NCI-H1694 treated with DMSO at 0.1 percent for 48 hours (cell line): Measurements from ENCODE around the gene DUSP7.

Experiments
- DNase-seq: peaks from one replicate; lab custom pipeline; 2025; lab: John Stamatoyannopoulos, UW

Gene DUSP7

GRCh38 chr3:52006017-52006819 is 50.2 kb downstream of the DUSP7 start:
- no peak for DNase-seq

DNA sequence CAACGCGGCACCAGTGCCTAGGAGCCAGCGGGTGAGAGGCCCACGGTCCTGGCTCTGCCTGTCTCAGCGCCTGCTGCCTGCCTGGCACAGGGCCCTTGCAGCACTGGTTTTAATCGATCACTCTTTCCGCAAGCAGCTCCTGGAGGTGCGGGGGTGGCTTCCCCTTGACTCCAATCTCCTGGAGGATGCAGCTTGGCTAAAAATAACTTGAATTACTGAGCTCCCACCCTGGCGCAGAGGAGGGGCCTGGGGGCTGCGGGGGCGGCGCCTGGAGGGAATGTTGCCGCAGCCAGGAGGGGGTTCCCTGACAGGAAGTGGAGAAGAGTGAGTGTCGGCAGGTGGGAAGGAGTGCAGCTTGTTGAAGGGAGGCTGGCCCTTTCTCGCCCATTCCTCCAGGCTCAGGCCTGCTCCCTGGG is 50.8 kb downstream of the DUSP7 start:
- DNase-seq = peak; percentile 10

DNA sequence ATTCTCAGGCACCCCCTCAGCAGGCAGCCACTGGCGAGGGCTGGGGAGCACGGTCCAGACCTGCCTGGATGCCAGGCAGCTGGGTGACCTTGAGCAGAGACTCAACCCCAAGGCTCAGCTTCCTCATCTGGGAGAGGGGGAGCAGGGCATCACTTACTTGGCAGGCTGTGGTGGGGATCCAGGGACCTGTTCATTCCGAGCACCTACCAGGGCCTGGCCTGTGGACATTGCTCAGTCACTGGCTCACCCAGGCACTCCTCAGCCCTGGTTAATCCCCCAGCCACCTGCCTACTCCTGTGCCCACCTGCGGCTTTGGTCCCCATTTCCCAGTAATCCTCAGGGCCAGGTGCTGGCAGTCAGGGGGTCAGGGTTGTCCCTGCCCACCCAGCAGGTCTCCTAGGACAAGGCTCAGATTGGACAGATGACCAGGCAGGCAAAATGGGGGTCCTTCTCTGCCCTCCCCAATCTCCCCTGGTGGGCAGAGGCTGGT is 51.4 kb downstream of the DUSP7 start:
- DNase-seq = no peak

DNA sequence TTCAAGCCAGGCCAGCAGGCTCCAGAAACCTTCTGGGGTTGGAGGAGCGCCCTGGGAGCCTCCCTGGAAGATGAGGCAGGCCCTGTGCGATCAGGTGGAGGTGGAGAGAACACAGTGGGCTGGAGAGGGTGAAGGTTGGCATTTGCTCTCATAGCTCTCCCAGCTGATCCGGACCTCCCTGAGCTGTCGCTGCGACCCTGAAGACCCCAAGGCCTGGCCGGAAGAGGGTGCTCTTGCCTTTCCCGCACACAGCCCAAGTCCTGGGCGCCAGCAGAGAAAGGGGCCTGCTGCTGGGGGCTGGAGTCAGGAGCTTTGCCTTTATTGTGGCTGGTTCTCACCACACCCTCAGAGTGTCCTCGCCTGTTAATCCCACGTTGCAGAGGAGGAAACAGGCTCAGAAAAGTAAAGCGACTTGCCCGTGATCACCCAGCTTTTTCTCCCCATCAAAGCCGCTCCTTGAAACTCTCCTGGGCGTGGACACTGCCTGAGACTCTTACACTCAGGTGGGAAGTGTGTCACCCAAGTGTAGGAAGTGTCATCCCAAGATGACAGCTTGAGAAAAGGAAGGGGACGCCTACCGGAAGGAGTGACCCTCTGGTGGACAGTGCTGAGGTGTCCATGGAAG is 52.1 kb downstream of the DUSP7 start:
- peak; percentile 28 for DNase-seq

DNA sequence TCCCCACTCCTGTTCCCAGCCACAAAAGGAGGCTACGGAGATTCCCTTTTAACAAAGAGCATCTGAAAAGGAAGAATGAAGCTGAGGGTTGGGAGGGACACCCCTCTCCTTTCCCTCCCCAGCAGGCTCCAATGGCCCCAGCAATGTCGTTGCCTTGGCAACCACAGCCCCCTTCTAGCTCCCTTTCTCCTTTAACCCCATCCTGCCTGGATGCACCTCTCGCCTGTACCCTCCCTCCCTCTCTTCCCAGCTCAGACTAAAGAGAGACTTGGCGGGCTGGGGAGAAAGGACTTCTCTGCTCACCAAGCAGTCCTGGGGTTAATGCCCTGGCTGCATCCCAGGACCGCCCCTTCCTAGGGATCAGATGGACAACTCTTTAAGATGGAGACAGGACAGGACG is 53.6 kb downstream of the DUSP7 start:
- no peak for DNase-seq

DNA sequence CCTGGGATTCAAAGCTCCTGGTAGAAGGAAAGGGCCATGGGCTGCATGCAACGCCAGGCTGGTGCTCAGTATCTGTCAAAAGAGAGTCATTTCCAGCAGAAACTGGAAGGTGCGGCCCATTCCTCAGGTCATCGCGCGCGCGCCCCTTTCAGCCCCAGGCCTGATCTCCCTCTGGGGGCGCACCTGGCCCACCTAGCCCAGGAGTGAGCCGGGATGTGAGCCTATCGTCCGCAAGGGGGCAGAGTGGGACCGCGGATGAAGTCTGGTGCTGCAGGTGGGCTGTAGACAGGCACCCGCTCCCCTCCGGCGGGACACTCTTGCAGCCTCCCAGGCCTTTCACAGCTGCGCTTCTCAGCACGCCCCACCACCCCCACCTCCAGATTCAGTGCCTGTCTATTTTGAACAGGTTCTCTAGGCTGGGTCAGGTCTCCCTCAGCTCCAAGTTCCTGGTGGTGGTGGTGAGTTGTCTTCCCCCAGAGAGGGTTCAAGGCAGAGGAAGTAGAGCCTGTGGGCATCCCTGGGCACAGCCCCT is 54.9 kb downstream of the DUSP7 start:
- DNase-seq = peak; percentile 17

DNA sequence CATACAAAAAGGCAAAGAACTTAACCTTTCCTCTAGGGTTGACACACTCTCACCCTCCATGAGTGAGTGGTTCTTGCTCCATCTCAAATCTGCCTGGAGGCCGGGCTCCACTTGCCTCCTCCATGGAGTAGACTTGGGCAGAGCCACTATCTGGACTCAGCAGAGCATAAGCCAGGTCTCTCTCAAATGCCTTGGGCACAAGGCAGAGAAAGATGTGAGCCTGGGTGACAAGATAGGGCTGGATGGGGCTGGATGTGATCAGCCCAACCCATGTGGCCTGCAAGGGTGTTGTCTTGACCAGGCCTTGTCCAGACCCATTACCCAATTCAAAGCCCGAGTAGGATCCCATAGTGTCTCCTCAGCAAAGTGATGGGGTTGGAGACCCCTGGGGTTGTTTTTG is 56.5 kb downstream of the DUSP7 start:
- no peak for DNase-seq
